ENCODE data around the gene TMEM190.

DNA sequence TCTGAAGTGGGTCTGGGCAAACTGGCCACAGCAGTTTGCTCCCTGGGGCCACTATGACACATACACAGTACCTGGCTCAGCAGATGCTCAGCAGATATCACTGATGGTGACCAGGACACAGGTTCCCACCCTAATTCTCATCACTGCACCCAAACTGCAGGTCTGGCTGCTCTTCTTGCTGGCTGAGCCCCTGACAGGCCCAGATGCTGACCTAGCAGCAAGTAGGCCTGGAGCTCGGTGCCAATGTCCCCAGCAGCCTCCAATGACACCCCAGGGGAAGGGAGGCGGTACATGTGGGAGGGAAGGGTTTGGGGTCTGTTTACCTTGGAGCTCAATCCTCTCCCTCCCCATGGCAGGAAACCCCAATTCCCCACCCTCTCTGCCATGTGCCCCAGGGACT lies 25.9 kb downstream of the TMEM190 start:
- TF ChIP-seq, protein P1, sequence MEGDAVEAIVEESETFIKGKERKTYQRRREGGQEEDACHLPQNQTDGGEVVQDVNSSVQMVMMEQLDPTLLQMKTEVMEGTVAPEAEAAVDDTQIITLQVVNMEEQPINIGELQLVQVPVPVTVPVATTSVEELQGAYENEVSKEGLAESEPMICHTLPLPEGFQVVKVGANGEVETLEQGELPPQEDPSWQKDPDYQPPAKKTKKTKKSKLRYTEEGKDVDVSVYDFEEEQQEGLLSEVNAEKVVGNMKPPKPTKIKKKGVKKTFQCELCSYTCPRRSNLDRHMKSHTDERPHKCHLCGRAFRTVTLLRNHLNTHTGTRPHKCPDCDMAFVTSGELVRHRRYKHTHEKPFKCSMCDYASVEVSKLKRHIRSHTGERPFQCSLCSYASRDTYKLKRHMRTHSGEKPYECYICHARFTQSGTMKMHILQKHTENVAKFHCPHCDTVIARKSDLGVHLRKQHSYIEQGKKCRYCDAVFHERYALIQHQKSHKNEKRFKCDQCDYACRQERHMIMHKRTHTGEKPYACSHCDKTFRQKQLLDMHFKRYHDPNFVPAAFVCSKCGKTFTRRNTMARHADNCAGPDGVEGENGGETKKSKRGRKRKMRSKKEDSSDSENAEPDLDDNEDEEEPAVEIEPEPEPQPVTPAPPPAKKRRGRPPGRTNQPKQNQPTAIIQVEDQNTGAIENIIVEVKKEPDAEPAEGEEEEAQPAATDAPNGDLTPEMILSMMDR (conservative IDR thresholded peaks at IDR 0.05 in 1 of 2, IDR thresholded peaks at IDR 0.05 in 1 of 2; ENCODE audit: extremely low read depth in 1 of 2, insufficient read depth in 1 of 2, low read depth in 1 of 2, low read length in 2 of 2): no peak
- TF ChIP-seq EZH2 (IDR thresholded peaks at IDR 0.05; ENCODE audit: borderline replicate concordance, low read length): no peak
